K562 (cell line): Measurements from ENCODE around the gene FPGS.

ENCODE experiments used
- BRF1 ChIP-seq: IDR thresholded peaks from 3 replicates; pipeline ENCODE4 v1.6.1; 2011; ENCODE audit warnings: borderline replicate concordance, mild to moderate bottlenecking; ENCODE audit not compliant: insufficient read length; ENCODE audit errors: extremely low read depth
- CTCF ChIP-seq, 3 experiments: IDR thresholded peaks in 2 of 3; conservative IDR thresholded peaks in 1 of 3; 2 replicates each; pipeline ENCODE4 v1.5.1; 2011 to 2012; ENCODE audit warnings: low read length in 3 of 3, mild to moderate bottlenecking in 3 of 3, control low read depth in 2 of 3, improper control_type of control experiment in 1 of 3, inconsistent platforms in 1 of 3, low read depth in 1 of 3, mixed read lengths in 1 of 3, moderate library complexity in 1 of 3; ENCODE audit not compliant: insufficient read depth in 2 of 3
- DDX20 ChIP-seq: fragments of 450-650 bp; IDR thresholded peaks from 2 replicates; pipeline ENCODE4 v1.6.1; 2016; ENCODE audit warnings: missing genetic modification characterization, low read depth, mild to moderate bottlenecking, missing compliant biosample characterization, moderate library complexity
- E2F3 ChIP-seq: fragments of 250-450 bp; sonication (Bioruptor Pico); IDR thresholded peaks from 2 replicates; pipeline ENCODE4 v1.4.0; 2020; ENCODE audit warnings: mild to moderate bottlenecking
- GABPA ChIP-seq: fragments of 200-800 bp; sonication (Bioruptor generic); conservative IDR thresholded peaks from 2 replicates; pipeline ENCODE4 v1.6.1; 2016; ENCODE audit warnings: low read depth, missing genetic modification characterization, missing compliant biosample characterization
- NEUROD1 ChIP-seq: fragments of 150-350 bp; IDR thresholded peaks from 2 replicates; pipeline ENCODE4 v1.6.1; 2014; ENCODE audit warnings: borderline replicate concordance, low read length, low read depth; ENCODE audit not compliant: partially characterized antibody
- NKRF ChIP-seq: fragments of 450-650 bp; IDR thresholded peaks from 2 replicates; pipeline ENCODE4 v1.6.1; 2016; ENCODE audit warnings: borderline replicate concordance
- PRPF4 ChIP-seq: fragments of 200-400 bp; formaldehyde crosslinking; IDR thresholded peaks from one replicate; pipeline ENCODE4 v1.6.1; 2017; ENCODE audit warnings: low read length, low read depth, mild to moderate bottlenecking; ENCODE audit not compliant: insufficient read depth, poor library complexity, severe bottlenecking
- TFAP4 ChIP-seq: sonication (generic); formaldehyde crosslinking; IDR thresholded peaks from 2 replicates; pipeline ENCODE4 v1.8.0; 2022; ENCODE audit warnings: missing genetic modification reagents, mild to moderate bottlenecking, moderate library complexity, borderline replicate concordance
- ZHX1 ChIP-seq: fragments of 150-350 bp; conservative IDR thresholded peaks from 2 replicates; pipeline ENCODE4 v1.6.1; 2014; ENCODE audit warnings: low read length

DNA sequence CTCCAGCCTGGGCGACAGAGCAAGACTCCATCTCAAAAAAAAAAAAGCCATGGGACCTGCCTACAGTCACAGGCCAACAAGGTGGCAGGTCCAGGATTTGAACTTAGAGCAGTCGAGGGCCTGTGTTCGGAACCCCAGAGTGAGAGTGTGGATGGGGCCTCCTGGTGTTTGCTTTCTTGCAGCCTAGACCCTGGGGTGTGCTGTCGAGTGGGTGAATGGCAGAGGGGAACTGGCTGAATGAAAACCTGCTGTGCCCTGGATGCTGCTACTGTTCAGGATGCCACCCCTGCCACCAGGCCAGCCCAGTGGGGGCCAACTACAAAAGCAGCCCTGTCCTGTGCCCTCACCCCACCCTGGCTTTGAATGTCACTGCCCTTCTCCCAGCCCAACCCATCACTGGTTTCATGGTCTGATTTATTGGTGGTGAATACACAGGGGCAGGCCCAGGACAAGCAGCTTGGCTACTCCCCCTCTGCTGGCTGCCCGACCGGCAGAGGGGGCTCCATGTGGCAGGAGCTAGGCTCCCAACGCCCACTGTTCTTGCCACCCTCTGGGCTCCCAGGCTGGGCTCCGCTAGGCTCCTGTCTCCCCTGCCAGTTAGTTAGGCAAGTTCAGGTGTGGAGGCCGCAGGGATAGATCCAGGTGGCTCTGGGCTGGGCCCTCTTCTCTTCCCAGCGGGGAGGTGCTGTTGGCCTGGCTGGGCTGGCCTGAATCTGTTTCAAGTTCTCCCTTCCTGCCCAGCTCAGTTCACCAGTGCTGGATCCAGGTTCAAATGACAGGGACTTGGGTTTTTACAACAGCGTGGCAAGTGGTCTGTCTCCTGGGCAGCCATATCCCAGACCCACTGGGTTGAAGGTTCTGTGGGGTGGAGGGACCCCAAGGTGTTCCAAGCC is 12.2 kb downstream of the FPGS start:
- TF ChIP-seq CTCF (IDR thresholded peaks at IDR 0.05 in 2 of 3, conservative IDR thresholded peaks at IDR 0.05 in 1 of 3; ENCODE audit: insufficient read depth in 2 of 3, low read depth in 1 of 3, low read length in 3 of 3) (no peak), DDX20 (tag) (no peak), BRF1 (no peak), NKRF (no peak), GABPA (tag) (no peak), TFAP4 (CRISPR knock-in tag) (no peak), ZHX1 (no peak), E2F3 (no peak), NEUROD1 (no peak), PRPF4 (no peak)
